GM12878 (cell line): ENCODE results near the gene QRFP. TPM values are rescaled to one million over a fixed set of nuclear protein-coding genes. Genes with fewer than 3 reads are reported as not detected.

Source experiments
- ATAC-seq: fragments of 200-7000 bp; cut with Tn5 transposase; 3 replicates; pipeline ENCODE4 v1.9.1; 2020; ENCODE audit warnings: mild to moderate bottlenecking, moderate library complexity
- BruUV-seq: library from RNA; stranded (reverse); fragments of 400-500 nt; replicated peaks from 2 replicates; lab custom pipeline; 2021; lab: Mats Ljungman, UMichigan
- CTCF ChIA-PET: fragments of 300-600 bp; sonication (Branson Sonifier 250); formaldehyde crosslinking; extraction: SDS; loops from one replicate; lab custom pipeline; 2021; ENCODE audit warnings: inconsistent platforms; lab: Yijun Ruan, JAX
- POLR2A ChIA-PET: fragments of 350-600 bp; formaldehyde crosslinking; extraction: SDS; loops from one replicate; lab custom pipeline; 2021; ENCODE audit warnings: inconsistent platforms; lab: Charles Lee
- RAD21 ChIA-PET: fragments of 300-600 bp; sonication (Branson Sonifier 250); formaldehyde crosslinking; loops from one replicate; lab custom pipeline; 2023; ENCODE audit warnings: antibody characterized with exemption; ENCODE audit not compliant: unreplicated experiment; lab: Charles Lee
- SMC1A ChIA-PET: fragments of 300-600 bp; sonication (Branson Sonifier 250); formaldehyde crosslinking; loops from one replicate; lab custom pipeline; 2023; ENCODE audit not compliant: unreplicated experiment, uncharacterized antibody; lab: Charles Lee
- DNase-seq: peaks from one replicate; pipeline ENCODE4 v3.0.0-alpha.2; 2011; ENCODE audit warnings: low read depth, low spot score
- FAIRE-seq: peaks from 3 replicates; lab custom pipeline; 2011; peaks lifted over from hg19 to GRCh38; lab: Jason Lieb, UNC
- H2AFZ ChIP-seq: 2 replicates; pipeline ENCODE4 v1.6.0; 2011; ENCODE audit warnings: low read depth, low read length, control low read depth; ENCODE audit not compliant: control insufficient read depth
- H3K27ac ChIP-seq: 2 replicates; pipeline ENCODE4 v1.5.1; 2011; ENCODE audit warnings: control low read depth; ENCODE audit not compliant: control insufficient read depth, insufficient read depth
- H3K27me3 ChIP-seq, 2 experiments: replicated peaks in 1 of 2; 2 replicates each; pipeline versions ENCODE4 v1.6.0 to v1.6.1; 2011; ENCODE audit warnings: low read length in 1 of 2; ENCODE audit not compliant: control insufficient read depth in 2 of 2, insufficient read depth in 2 of 2
- H3K36me3 ChIP-seq, 2 experiments: 2 replicates each; pipeline ENCODE4 v1.5.1; 2011; ENCODE audit warnings: low read length in 1 of 2; ENCODE audit not compliant: control insufficient read depth in 2 of 2, insufficient read depth in 2 of 2
- H3K4me1 ChIP-seq: 2 replicates; pipeline ENCODE4 v1.6.1; 2011; ENCODE audit warnings: mild to moderate bottlenecking, low read length, moderate library complexity, mixed read lengths; ENCODE audit not compliant: control insufficient read depth, insufficient read depth
- H3K4me2 ChIP-seq: 2 replicates; pipeline ENCODE4 v1.6.0; 2011; ENCODE audit warnings: control low read depth; ENCODE audit not compliant: control insufficient read depth, insufficient read depth
- H3K4me3 ChIP-seq: fragments of 200-600 bp; sonication (generic); 2 replicates; pipeline ENCODE4 v1.5.1; 2016
- H3K79me2 ChIP-seq: 2 replicates; pipeline ENCODE4 v1.6.0; 2011; ENCODE audit warnings: low read length; ENCODE audit not compliant: control insufficient read depth, insufficient read depth
- H3K9ac ChIP-seq: 2 replicates; pipeline ENCODE4 v1.8.0; 2011; ENCODE audit warnings: low read length, control low read depth, mixed read lengths; ENCODE audit not compliant: control insufficient read depth, insufficient read depth
- H3K9me3 ChIP-seq: replicated peaks from 3 replicates; pipeline ENCODE4 v1.5.1; 2011; ENCODE audit warnings: mild to moderate bottlenecking, low read length; ENCODE audit not compliant: control insufficient read depth, insufficient read depth
- H4K20me1 ChIP-seq: 2 replicates; pipeline ENCODE4 v1.6.0; 2011; ENCODE audit not compliant: control insufficient read depth, insufficient read depth
- ASH2L ChIP-seq: fragments of 300-600, 200-600 bp; sonication (generic); IDR thresholded peaks from 2 replicates; pipeline ENCODE4 v1.6.1; 2017; ENCODE audit warnings: low read depth, mild to moderate bottlenecking, borderline replicate concordance
- BCL3 ChIP-seq: IDR thresholded peaks from 2 replicates; pipeline ENCODE4 v1.6.1; 2011; ENCODE audit warnings: borderline replicate concordance, low read depth, mild to moderate bottlenecking, moderate library complexity, low read length; ENCODE audit not compliant: insufficient read depth, poor library complexity, severe bottlenecking
- CHD2 ChIP-seq: IDR thresholded peaks from 2 replicates; pipeline ENCODE4 v1.6.1; 2011; ENCODE audit warnings: low read depth, low read length, improper control_type of control experiment, borderline replicate concordance
- DPF2 ChIP-seq: fragments of 450-650 bp; IDR thresholded peaks from 2 replicates; pipeline ENCODE4 v1.6.1; 2017; ENCODE audit warnings: mild to moderate bottlenecking
- MTA3 ChIP-seq: IDR thresholded peaks from 2 replicates; pipeline ENCODE4 v1.6.1; 2012; ENCODE audit warnings: low read length, inconsistent platforms, borderline replicate concordance
- NFIC ChIP-seq: IDR thresholded peaks from 2 replicates; pipeline ENCODE4 v1.6.1; 2012; ENCODE audit warnings: low read depth, mild to moderate bottlenecking, inconsistent platforms, low read length, moderate library complexity
- RELB ChIP-seq: fragments of 450-650 bp; IDR thresholded peaks from 2 replicates; pipeline ENCODE4 v1.6.1; 2017; ENCODE audit warnings: low read depth, mild to moderate bottlenecking, moderate library complexity
- SREBF1 ChIP-seq: IDR thresholded peaks from 2 replicates; pipeline ENCODE4 v1.6.1; 2012; ENCODE audit warnings: mild to moderate bottlenecking, low read length
- SUZ12 ChIP-seq: fragments of 200-600 bp; sonication (generic); IDR thresholded peaks from one replicate; pipeline ENCODE4 v1.6.1; 2018; ENCODE audit warnings: antibody characterized with exemption, mild to moderate bottlenecking; ENCODE audit not compliant: unreplicated experiment
- TCF12 ChIP-seq: IDR thresholded peaks from 2 replicates; pipeline ENCODE4 v1.6.1; 2011; ENCODE audit warnings: low read depth, mild to moderate bottlenecking, low read length
- TCF7 ChIP-seq: IDR thresholded peaks from 2 replicates; pipeline ENCODE4 v1.6.1; 2014; ENCODE audit warnings: antibody characterized with exemption, borderline replicate concordance
- ZZZ3 ChIP-seq: IDR thresholded peaks from 2 replicates; pipeline ENCODE4 v1.6.1; 2011; ENCODE audit warnings: low read depth; ENCODE audit not compliant: control insufficient read depth, insufficient read length
- WGBS: methylation state at CpG from one replicate; pipeline ENCODE4 v1.1.6; 2016; ENCODE audit warnings: low lambda C conversion rate; ENCODE audit not compliant: insufficient replicate concordance, insufficient coverage; ENCODE audit errors: missing lambda C conversion rate; 5-methylcytosine and 5-hydroxymethylcytosine counted together
- in situ Hi-C: fragments of 300-500 bp; cut with MboI; formaldehyde crosslinking; loops from 9 replicates; pipeline ENCODE4 v1.14.3; 2018; ENCODE audit warnings: mixed read lengths
- intact Hi-C: fragments of 100-400 bp; cut with micrococcal nuclease; formaldehyde crosslinking; loops from one replicate; pipeline ENCODE4 v1.14.2; 2022; ENCODE audit not compliant: unreplicated experiment
- polyA plus RNA-seq, 11 experiments: library from polyadenylated mRNA; depleted of rRNA in 4 of 11; unstranded in 6 of 11; stranded (reverse) in 5 of 11; fragments of >200 nt; fragmentation: Nextera tagmentation in 4 of 11; fragmentation: Illumina TruSeq in 1 of 11; extraction: Ambion mirVana in 4 of 11; extraction: Trizol in 1 of 11; gene quantifications; 1 replicate in 1 of 11; 2 replicates in 10 of 11; pipeline versions ENCODE4 v1.2.1 to v1.2.3, GENCODE V29; 2011 to 2016; ENCODE audit warnings: inconsistent platforms in 2 of 11, missing spikeins in 2 of 11, low read depth in 1 of 11
- total RNA-seq, 4 experiments: library from RNA; depleted of rRNA in 3 of 4; stranded (reverse); fragments of >200 nt in 3 of 4; fragmentation: Illumina TruSeq in 1 of 4; extraction: Trizol in 1 of 4; gene quantifications; 2 replicates each; pipeline versions ENCODE4 v1.2.1 to v1.2.3, GENCODE V29; 2013 to 2021
- TF ChIP-seq, protein P1 (sequence below): IDR thresholded peaks from 2 replicates; pipeline ENCODE4 v1.6.1; 2011; ENCODE audit warnings: low read depth, mild to moderate bottlenecking, low read length, moderate library complexity, borderline replicate concordance; ENCODE audit errors: extremely low read depth
- TF ChIP-seq, protein P2 (sequence below): fragments of 450-650 bp; IDR thresholded peaks from 2 replicates; pipeline ENCODE4 v1.6.1; 2017; ENCODE audit warnings: borderline replicate concordance

Gene QRFP
- total and polyA plus RNA-seq, 10 of the 15 experiments (the other 5 are each of a cell fraction or from before 2014, with no cell fraction given), result not detected

DNA sequence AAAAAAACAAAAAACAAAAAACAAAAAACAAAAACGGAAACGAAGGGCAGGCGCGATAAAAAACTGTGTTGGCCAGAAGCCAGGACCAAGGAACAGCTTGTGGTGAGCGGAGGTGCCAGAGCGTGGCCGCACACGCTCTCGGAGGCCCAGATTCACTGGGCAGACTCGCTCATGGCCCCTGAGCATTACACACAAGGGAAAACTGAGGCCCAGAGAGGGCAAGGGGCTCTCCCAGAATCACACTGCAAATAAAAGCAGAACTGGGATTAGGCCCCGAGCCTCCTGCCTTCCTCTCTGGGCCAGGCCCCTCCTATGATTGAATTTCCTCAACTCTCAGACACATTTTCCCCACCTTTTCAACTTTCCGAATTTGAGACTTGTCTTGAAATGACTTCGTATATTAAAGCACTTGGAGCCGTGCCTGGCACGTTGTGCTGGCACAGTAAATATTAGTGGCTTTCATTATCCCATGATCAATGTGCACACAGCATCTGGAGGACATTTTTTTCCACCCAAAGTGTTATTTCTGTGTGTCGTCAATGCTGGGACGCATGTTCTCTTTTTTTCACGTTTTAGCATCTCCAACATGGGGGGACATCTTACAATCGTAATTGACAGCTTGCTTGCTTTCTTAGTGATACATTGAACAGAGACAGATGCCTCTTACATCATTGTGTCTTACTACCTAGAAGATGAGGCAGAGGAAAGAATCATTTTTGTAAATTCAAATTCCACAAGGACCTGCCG is 35.1 kb upstream of the QRFP start (continued):
- 0 out of 2 replicates have a peak, but pooled peaks have one; percentile 41 for TF ChIP-seq RELB

- in situ Hi-C loops, result no loop called here
- SMC1A ChIA-PET, result interaction anchor here (1.0 to 3.3 kb wide), 2 partner anchors 61 to 64 kb away, joined by 3 to 20 read pairs; no protein-coding TSS in a partner anchor
- peaks cover 8% of the 10 kb centered on the region for H4K20me1 ChIP-seq
- no peak for TF ChIP-seq RELB
- no peak for TF ChIP-seq NFIC
- TF ChIP-seq, protein P1, sequence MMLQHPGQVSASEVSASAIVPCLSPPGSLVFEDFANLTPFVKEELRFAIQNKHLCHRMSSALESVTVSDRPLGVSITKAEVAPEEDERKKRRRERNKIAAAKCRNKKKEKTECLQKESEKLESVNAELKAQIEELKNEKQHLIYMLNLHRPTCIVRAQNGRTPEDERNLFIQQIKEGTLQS, result no peak
- TF ChIP-seq MTA3, result no peak
- no peak for TF ChIP-seq BCL3
- no peak for TF ChIP-seq CHD2
- TF ChIP-seq SREBF1, result no peak
- TF ChIP-seq SUZ12, result no peak
- TF ChIP-seq, protein P2, sequence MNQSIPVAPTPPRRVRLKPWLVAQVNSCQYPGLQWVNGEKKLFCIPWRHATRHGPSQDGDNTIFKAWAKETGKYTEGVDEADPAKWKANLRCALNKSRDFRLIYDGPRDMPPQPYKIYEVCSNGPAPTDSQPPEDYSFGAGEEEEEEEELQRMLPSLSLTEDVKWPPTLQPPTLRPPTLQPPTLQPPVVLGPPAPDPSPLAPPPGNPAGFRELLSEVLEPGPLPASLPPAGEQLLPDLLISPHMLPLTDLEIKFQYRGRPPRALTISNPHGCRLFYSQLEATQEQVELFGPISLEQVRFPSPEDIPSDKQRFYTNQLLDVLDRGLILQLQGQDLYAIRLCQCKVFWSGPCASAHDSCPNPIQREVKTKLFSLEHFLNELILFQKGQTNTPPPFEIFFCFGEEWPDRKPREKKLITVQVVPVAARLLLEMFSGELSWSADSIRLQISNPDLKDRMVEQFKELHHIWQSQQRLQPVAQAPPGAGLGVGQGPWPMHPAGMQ, result no peak
- no peak for TF ChIP-seq ZZZ3
- TF ChIP-seq ASH2L, result no peak
- no peak for TF ChIP-seq TCF7
- no peak for TF ChIP-seq DPF2
- no peak for TF ChIP-seq TCF12
Observed at GRCh38 chr9:130930804-130931349, 34.3 kb upstream of the QRFP start.

More at GRCh38 chr9:130930804-130931349, 34.3 kb upstream of the QRFP start:
- Histone ChIP-seq H3K27me3 (peaks cover 0 to 4% of the 10 kb centered on the region in 2 experiments; a peak in 1 of 4 replicates), H3K4me2 (peak overlapping the region; percentile 66), H3K4me1 (peaks cover 42% of the 10 kb centered on the region), H3K9ac (no peak overlapping the region), H3K4me3 (no peak overlapping the region), H3K79me2 (no peaks in the 10 kb centered on the region), H3K9me3 (no peaks in the 10 kb centered on the region), H3K27ac (no peak overlapping the region), H2AFZ (no peak overlapping the region), H3K36me3 (no peaks in the 10 kb centered on the region)
- DNase-seq (no peak), FAIRE-seq (no peak), ATAC-seq (no peak)
- intact Hi-C loops, result loop anchor here (10.0 kb wide), 1 partner anchor 114 kb away; no protein-coding TSS in a partner anchor
- no TSS peak for BruUV-seq
- 44% methylated on average over 15 of the region's 15 CpGs for WGBS
- ChIA-PET CTCF (interaction anchor here (1.0 to 7.8 kb wide), 2 partner anchors 62 to 68 kb away, joined by 3 to 89 read pairs; no protein-coding TSS in a partner anchor), POLR2A (no interaction called here), RAD21 (no interaction called here)
